Tibial artery (tissue), 4 donors: Measurements from ENCODE around the gene SVBP.

Source experiments
- DNase-seq, 2 donors: peaks; one replicate each; pipeline ENCODE4 v3.0.0-alpha.2; 2019
- H3K27ac ChIP-seq, 2 donors: fragments of 200-600 bp; sonication (generic) in 1 of 2; 1 replicate in 1 of 2; 2 replicates in 1 of 2; pipeline ENCODE4 v1.5.1; 2018 to 2019; ENCODE audit warnings: mild to moderate bottlenecking in 1 of 2
- H3K27me3 ChIP-seq, 2 donors: fragments of 200-600 bp; sonication (generic) in 1 of 2; one replicate each; pipeline versions ENCODE4 v1.5.1 to v1.6.0; 2016 to 2019
- H3K36me3 ChIP-seq, 3 donors: fragments of 200-600 bp; sonication (generic) in 2 of 3; one replicate each; pipeline ENCODE4 v1.5.1; 2016 to 2019; ENCODE audit warnings: mild to moderate bottlenecking in 2 of 3
- H3K4me1 ChIP-seq, 4 donors: fragments of 200-600 bp; sonication (generic) in 2 of 4; 1 replicate in 3 of 4; 2 replicates in 1 of 4; pipeline ENCODE4 v1.5.1; 2016 to 2019
- H3K4me3 ChIP-seq, 2 donors: fragments of 200-600 bp; sonication (generic) in 1 of 2; 1 replicate in 1 of 2; 2 replicates in 1 of 2; pipeline ENCODE4 v1.5.1; 2018 to 2019; ENCODE audit warnings: mild to moderate bottlenecking in 2 of 2
- H3K9me3 ChIP-seq, 3 donors: fragments of 200-600 bp; sonication (generic) in 1 of 3; one replicate each; pipeline ENCODE4 v1.5.1; 2016 to 2019
- CTCF ChIP-seq, 2 experiments: fragments of 200-600 bp in 1 of 2; fragments of 450-650 bp in 1 of 2; IDR thresholded peaks; one replicate each; pipeline ENCODE4 v1.5.1; 2017 to 2019; ENCODE audit warnings: antibody characterized with exemption in 2 of 2, mild to moderate bottlenecking in 1 of 2, moderate library complexity in 1 of 2
- intact Hi-C: fragments of 100-400 bp; cut with DNase I; formaldehyde crosslinking; loops from one replicate; pipeline ENCODE4 v1.15.0; 2023; ENCODE audit warnings: low total_unique reads

The SVBP gene

GRCh38 chr1:42768172-42768571 is 49.0 kb downstream of the SVBP start:
- peaks cover 0 to 52% (median 18%) of the 10 kb centered on the region in 4 donors for H3K4me1 ChIP-seq
- intact Hi-C loops: loop anchor here (5.0 kb wide), 1 partner anchor 49 kb away; the partner anchor contains the start of genes ERMAP and SVBP

GRCh38 chr1:42767510-42768000 is 49.6 kb downstream of the SVBP start:
- intact Hi-C loops: loop anchor here (5.0 kb wide), 1 partner anchor 50 kb away; the partner anchor contains the start of genes ERMAP and SVBP
- Histone ChIP-seq H3K4me3 (peak overlapping the region; percentile 86 to 98), H3K9me3 (no peaks in the 10 kb centered on the region), H3K27me3 (no peaks in the 10 kb centered on the region), H3K4me1 (peaks cover 0 to 52% (median 18%) of the 10 kb centered on the region in 4 donors), H3K27ac (peak overlapping the region; percentile 89 to 94), H3K36me3 (no peaks in the 10 kb centered on the region)
- peak in 1 of 2 donors; percentile 36 for DNase-seq
- TF ChIP-seq CTCF (IDR thresholded peaks at IDR 0.05): no peak

More at GRCh38 chr1:42768172-42768571, 49.0 kb downstream of the SVBP start:
- no peaks in the 10 kb centered on the region for H3K36me3 ChIP-seq
- no peaks in the 10 kb centered on the region for H3K27me3 ChIP-seq
- no peaks in the 10 kb centered on the region for H3K9me3 ChIP-seq
- no peak overlapping the region for H3K27ac ChIP-seq
- DNase-seq: no peak
- peak overlapping the region; percentile 86 to 98 for H3K4me3 ChIP-seq
- no peak for TF ChIP-seq CTCF (IDR thresholded peaks at IDR 0.05)

GRCh38 chr1:42766741-42767509 is 50.3 kb downstream of the SVBP start, which contains the start of the genes C1orf50 and P3H1:
C1orf50 (plus strand) TSS chr1:42767249; CDS start chr1:42767312, 63 bp downstream.
P3H1 (minus strand) TSS chr1:42767028; CDS start chr1:42766971, 57 bp downstream.
- H3K4me3 ChIP-seq: peak within 1 kb of the TSS; percentile 86 to 98
- intact Hi-C loops: loop anchor here (5.0 kb wide), 1 partner anchor 50 kb away; the partner anchor contains the start of genes ERMAP and SVBP
- no peaks in the 10 kb centered on the region for H3K27me3 ChIP-seq
- no peak for TF ChIP-seq CTCF (IDR thresholded peaks at IDR 0.05)
- H3K27ac ChIP-seq: peak within 1 kb of the TSS; percentile 89 to 94
- peaks cover 0 to 48% (median 18%) of the 10 kb centered on the region in 4 donors for H3K4me1 ChIP-seq
- peaks cover 0 to 5% (median 5%) of the 10 kb centered on the region in 3 donors for H3K36me3 ChIP-seq
- DNase-seq: peak; percentile 100
- no peaks in the 10 kb centered on the region for H3K9me3 ChIP-seq

GRCh38 chr1:42765832-42766740 is 51.1 kb downstream of the SVBP start:
- H3K27ac ChIP-seq: peak overlapping the region; percentile 89 to 94
- H3K36me3 ChIP-seq: peaks cover 0 to 11% (median 11%) of the 10 kb centered on the region in 3 donors
- DNase-seq: peak in 1 of 2 donors; percentile 44
- peak; percentile 42 to 43 for TF ChIP-seq CTCF (IDR thresholded peaks at IDR 0.05)
- H3K4me3 ChIP-seq: peak overlapping the region; percentile 86 to 98
- H3K9me3 ChIP-seq: no peaks in the 10 kb centered on the region
- H3K4me1 ChIP-seq: peaks cover 0 to 48% (median 18%) of the 10 kb centered on the region in 4 donors
- H3K27me3 ChIP-seq: no peaks in the 10 kb centered on the region
- intact Hi-C loops: loop anchor here (5.0 kb wide), 1 partner anchor 51 kb away; the partner anchor contains the start of genes ERMAP and SVBP

- no peak for DNase-seq
- Histone ChIP-seq H3K4me3 (peak overlapping the region; percentile 86 to 98), H3K36me3 (peaks cover 5 to 17% (median 13%) of the 10 kb centered on the region in 3 donors), H3K4me1 (peaks cover 0 to 42% (median 18%) of the 10 kb centered on the region in 4 donors), H3K27ac (peak overlapping the region; percentile 89 to 94), H3K27me3 (no peaks in the 10 kb centered on the region), H3K9me3 (no peaks in the 10 kb centered on the region)
- intact Hi-C loops: loop anchor here (5.0 kb wide), 1 partner anchor 52 kb away; the partner anchor contains the start of genes ERMAP and SVBP
- TF ChIP-seq CTCF (IDR thresholded peaks at IDR 0.05): no peak
These were observed 51.9 kb downstream of the SVBP start for GRCh38 chr1:42765269-42765668.
